Measurements from ENCODE around the gene TTLL7. TPM values are rescaled to one million over a fixed set of nuclear protein-coding genes. Genes with fewer than 3 reads are reported as not detected.

TTLL7 gene
- total RNA-seq, 1 donor from 2014 or later: 38.6 TPM

DNA sequence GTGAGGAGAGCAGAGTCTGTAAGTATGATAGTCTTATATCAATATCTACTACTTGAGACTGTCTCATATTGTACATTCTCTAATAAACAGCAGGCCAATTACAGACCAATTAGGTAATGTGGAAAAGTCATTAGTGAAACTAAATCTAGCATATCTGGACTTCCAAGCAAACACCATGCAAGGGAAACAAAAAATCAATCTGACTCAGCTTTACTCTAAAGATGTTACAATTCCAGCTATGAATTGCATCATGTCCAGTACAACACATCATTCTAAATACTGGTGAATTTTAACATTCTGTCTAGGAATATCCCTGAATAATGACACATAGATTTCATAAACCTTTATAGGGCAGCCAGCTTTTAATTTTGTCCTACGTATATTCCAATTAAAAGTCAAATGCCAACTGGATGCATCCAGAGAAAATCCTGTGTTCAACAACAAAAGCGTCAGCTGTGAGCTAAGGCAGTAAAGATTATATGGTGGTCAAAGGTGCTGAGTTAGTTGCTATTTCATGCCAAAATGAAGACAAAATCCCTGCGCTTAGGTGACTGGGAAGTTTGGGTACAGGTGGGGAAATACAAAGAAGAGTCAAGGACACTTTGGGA is 159.3 kb downstream of the TTLL7 start:
- no peaks in the 10 kb centered on the region for H3K4me1 ChIP-seq (ENCODE audit: control insufficient read depth in 3 of 3, insufficient read depth in 3 of 3, low read length in 3 of 3)
- no peaks in the 10 kb centered on the region for H3K36me3 ChIP-seq (ENCODE audit: control insufficient read depth in 3 of 3, insufficient read depth in 3 of 3, low read length in 3 of 3)
- no peak overlapping the region for H3K27ac ChIP-seq (ENCODE audit: low read depth, low read length)
- no peaks in the 10 kb centered on the region for H3K9me3 ChIP-seq (ENCODE audit: control insufficient read depth in 3 of 3, low read length in 3 of 3)
- H3K27me3 ChIP-seq (ENCODE audit: control insufficient read depth in 3 of 3, insufficient read depth in 3 of 3, low read length in 3 of 3): no peaks in the 10 kb centered on the region
- H3K9ac ChIP-seq (ENCODE audit: low read depth in 1 of 3, low read length in 3 of 3): no peak overlapping the region
- no peak overlapping the region for H3K4me3 ChIP-seq (ENCODE audit: low read length in 3 of 3)

DNA sequence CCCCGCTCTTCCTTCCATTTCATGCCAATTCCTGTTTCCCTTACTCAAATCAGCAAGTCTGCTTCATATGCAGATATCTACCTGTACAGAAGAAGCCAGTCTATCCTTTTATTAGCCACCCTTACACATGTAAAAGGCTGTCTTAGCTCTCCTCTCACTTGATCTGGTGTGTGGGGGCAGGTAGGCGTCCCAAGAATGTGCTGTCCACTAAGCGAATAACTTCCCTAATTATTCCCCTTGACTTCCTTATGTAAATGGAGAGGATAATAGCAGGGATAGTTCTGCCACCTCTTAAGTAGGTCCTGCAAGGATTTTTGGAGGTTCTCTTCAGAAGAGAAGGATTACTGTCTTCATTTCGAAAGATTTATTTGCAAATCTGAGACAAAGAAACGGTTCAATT is 160.4 kb downstream of the TTLL7 start:
- H3K9ac ChIP-seq (ENCODE audit: low read depth in 1 of 3, low read length in 3 of 3): no peak overlapping the region
- no peaks in the 10 kb centered on the region for H3K4me1 ChIP-seq (ENCODE audit: control insufficient read depth in 3 of 3, insufficient read depth in 3 of 3, low read length in 3 of 3)
- H3K36me3 ChIP-seq (ENCODE audit: control insufficient read depth in 3 of 3, insufficient read depth in 3 of 3, low read length in 3 of 3): no peaks in the 10 kb centered on the region
- no peaks in the 10 kb centered on the region for H3K9me3 ChIP-seq (ENCODE audit: control insufficient read depth in 3 of 3, low read length in 3 of 3)
- no peak overlapping the region for H3K27ac ChIP-seq (ENCODE audit: low read depth, low read length)
- H3K27me3 ChIP-seq (ENCODE audit: control insufficient read depth in 3 of 3, insufficient read depth in 3 of 3, low read length in 3 of 3): no peaks in the 10 kb centered on the region
- no peak overlapping the region for H3K4me3 ChIP-seq (ENCODE audit: low read length in 3 of 3)

GRCh38 chr1:83836543-83836942 is 162.4 kb downstream of the TTLL7 start:
- Histone ChIP-seq H3K4me3 (ENCODE audit: low read length in 3 of 3) (no peak overlapping the region), H3K36me3 (ENCODE audit: control insufficient read depth in 3 of 3, insufficient read depth in 3 of 3, low read length in 3 of 3) (no peaks in the 10 kb centered on the region), H3K27ac (ENCODE audit: low read depth, low read length) (no peak overlapping the region), H3K9ac (ENCODE audit: low read depth in 1 of 3, low read length in 3 of 3) (no peak overlapping the region), H3K9me3 (ENCODE audit: control insufficient read depth in 3 of 3, low read length in 3 of 3) (no peaks in the 10 kb centered on the region), H3K4me1 (ENCODE audit: control insufficient read depth in 3 of 3, insufficient read depth in 3 of 3, low read length in 3 of 3) (no peaks in the 10 kb centered on the region), H3K27me3 (ENCODE audit: control insufficient read depth in 3 of 3, insufficient read depth in 3 of 3, low read length in 3 of 3) (no peaks in the 10 kb centered on the region)

- no peaks in the 10 kb centered on the region for H3K27me3 ChIP-seq (ENCODE audit: control insufficient read depth in 3 of 3, insufficient read depth in 3 of 3, low read length in 3 of 3)
- no peak overlapping the region for H3K27ac ChIP-seq (ENCODE audit: low read depth, low read length)
- H3K36me3 ChIP-seq (ENCODE audit: control insufficient read depth in 3 of 3, insufficient read depth in 3 of 3, low read length in 3 of 3): no peaks in the 10 kb centered on the region
- H3K4me1 ChIP-seq (ENCODE audit: control insufficient read depth in 3 of 3, insufficient read depth in 3 of 3, low read length in 3 of 3): no peaks in the 10 kb centered on the region
- no peak overlapping the region for H3K9ac ChIP-seq (ENCODE audit: low read depth in 1 of 3, low read length in 3 of 3)
- H3K4me3 ChIP-seq (ENCODE audit: low read length in 3 of 3): no peak overlapping the region
- H3K9me3 ChIP-seq (ENCODE audit: control insufficient read depth in 3 of 3, low read length in 3 of 3): no peaks in the 10 kb centered on the region
Measured at GRCh38 chr1:83834621-83835264, 164.2 kb downstream of the TTLL7 start.

DNA sequence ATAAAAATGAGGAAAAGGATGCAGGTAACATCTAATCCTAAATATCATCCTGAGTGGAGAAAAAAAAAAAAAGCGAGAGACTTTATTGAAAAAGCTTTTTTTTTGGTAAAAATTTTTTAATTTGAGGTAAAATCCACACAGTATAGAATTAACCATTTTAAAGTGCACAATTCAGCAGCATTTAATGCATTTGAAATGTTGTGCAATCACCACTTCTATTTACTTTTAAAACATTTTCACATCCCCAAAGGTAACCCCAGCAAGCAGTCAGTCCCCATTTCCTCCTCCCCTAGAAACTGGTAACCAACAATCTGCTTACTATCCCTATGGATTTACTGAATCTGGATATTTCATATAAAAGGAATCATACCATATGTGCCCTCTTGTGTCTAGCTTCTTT is 166.7 kb downstream of the TTLL7 start:
- H3K36me3 ChIP-seq (ENCODE audit: control insufficient read depth in 3 of 3, insufficient read depth in 3 of 3, low read length in 3 of 3): no peaks in the 10 kb centered on the region
- H3K9ac ChIP-seq (ENCODE audit: low read depth in 1 of 3, low read length in 3 of 3): no peak overlapping the region
- H3K4me3 ChIP-seq (ENCODE audit: low read length in 3 of 3): no peak overlapping the region
- H3K9me3 ChIP-seq (ENCODE audit: control insufficient read depth in 3 of 3, low read length in 3 of 3): no peaks in the 10 kb centered on the region
- H3K4me1 ChIP-seq (ENCODE audit: control insufficient read depth in 3 of 3, insufficient read depth in 3 of 3, low read length in 3 of 3): no peaks in the 10 kb centered on the region
- no peaks in the 10 kb centered on the region for H3K27me3 ChIP-seq (ENCODE audit: control insufficient read depth in 3 of 3, insufficient read depth in 3 of 3, low read length in 3 of 3)
- H3K27ac ChIP-seq (ENCODE audit: low read depth, low read length): no peak overlapping the region

GRCh38 chr1:83829106-83829505 is 169.8 kb downstream of the TTLL7 start:
- Histone ChIP-seq H3K4me3 (ENCODE audit: low read length in 3 of 3) (no peak overlapping the region), H3K27ac (ENCODE audit: low read depth, low read length) (no peak overlapping the region), H3K9me3 (ENCODE audit: control insufficient read depth in 3 of 3, low read length in 3 of 3) (no peaks in the 10 kb centered on the region), H3K4me1 (ENCODE audit: control insufficient read depth in 3 of 3, insufficient read depth in 3 of 3, low read length in 3 of 3) (no peaks in the 10 kb centered on the region), H3K36me3 (ENCODE audit: control insufficient read depth in 3 of 3, insufficient read depth in 3 of 3, low read length in 3 of 3) (no peaks in the 10 kb centered on the region), H3K27me3 (ENCODE audit: control insufficient read depth in 3 of 3, insufficient read depth in 3 of 3, low read length in 3 of 3) (no peaks in the 10 kb centered on the region), H3K9ac (ENCODE audit: low read depth in 1 of 3, low read length in 3 of 3) (no peak overlapping the region)

DNA sequence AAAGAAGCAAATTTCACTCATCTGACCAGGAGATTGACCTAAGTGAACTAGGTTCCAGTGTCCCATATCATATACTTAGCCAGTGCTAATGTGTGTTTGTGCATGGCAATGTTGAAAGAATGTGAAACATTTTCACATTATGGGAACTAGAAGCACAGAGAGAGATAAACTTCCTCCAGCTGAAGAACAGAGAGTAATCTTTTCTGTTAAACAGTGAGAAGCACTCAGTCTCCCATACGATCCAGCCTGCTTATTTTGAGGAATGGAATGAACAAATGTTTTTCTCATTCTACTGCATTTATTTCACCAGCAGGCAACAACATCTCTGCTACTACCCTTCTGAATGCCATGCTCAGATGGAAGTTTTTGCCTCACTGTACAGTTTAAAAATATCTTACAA is 170.5 kb downstream of the TTLL7 start:
- Histone ChIP-seq H3K27me3 (ENCODE audit: control insufficient read depth in 3 of 3, insufficient read depth in 3 of 3, low read length in 3 of 3) (no peaks in the 10 kb centered on the region), H3K4me3 (ENCODE audit: low read length in 3 of 3) (no peak overlapping the region), H3K9me3 (ENCODE audit: control insufficient read depth in 3 of 3, low read length in 3 of 3) (no peaks in the 10 kb centered on the region), H3K9ac (ENCODE audit: low read depth in 1 of 3, low read length in 3 of 3) (no peak overlapping the region), H3K4me1 (ENCODE audit: control insufficient read depth in 3 of 3, insufficient read depth in 3 of 3, low read length in 3 of 3) (no peaks in the 10 kb centered on the region), H3K27ac (ENCODE audit: low read depth, low read length) (no peak overlapping the region), H3K36me3 (ENCODE audit: control insufficient read depth in 3 of 3, insufficient read depth in 3 of 3, low read length in 3 of 3) (no peaks in the 10 kb centered on the region)

DNA sequence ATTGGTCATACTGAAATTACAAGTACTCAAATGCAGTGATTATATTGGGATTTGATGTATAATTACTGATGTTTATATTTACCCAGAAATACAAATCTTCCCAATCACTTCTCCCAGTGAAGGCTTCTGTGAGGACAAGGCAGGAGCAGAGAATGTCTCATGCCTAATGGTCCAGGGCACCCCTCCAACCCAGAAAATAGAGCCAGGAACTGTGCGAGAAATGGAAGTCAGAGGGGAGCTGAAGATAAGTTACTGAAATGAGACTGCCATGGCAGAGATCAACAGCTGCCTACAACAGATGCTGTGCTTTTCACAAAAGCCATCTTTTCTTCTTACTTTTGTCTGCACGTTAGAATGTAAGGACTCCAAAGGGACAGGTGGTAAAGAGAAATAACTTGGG is 171.2 kb downstream of the TTLL7 start:
- no peak overlapping the region for H3K4me3 ChIP-seq (ENCODE audit: low read length in 3 of 3)
- no peak overlapping the region for H3K9ac ChIP-seq (ENCODE audit: low read depth in 1 of 3, low read length in 3 of 3)
- no peaks in the 10 kb centered on the region for H3K4me1 ChIP-seq (ENCODE audit: control insufficient read depth in 3 of 3, insufficient read depth in 3 of 3, low read length in 3 of 3)
- no peaks in the 10 kb centered on the region for H3K27me3 ChIP-seq (ENCODE audit: control insufficient read depth in 3 of 3, insufficient read depth in 3 of 3, low read length in 3 of 3)
- H3K36me3 ChIP-seq (ENCODE audit: control insufficient read depth in 3 of 3, insufficient read depth in 3 of 3, low read length in 3 of 3): no peaks in the 10 kb centered on the region
- no peak overlapping the region for H3K27ac ChIP-seq (ENCODE audit: low read depth, low read length)
- H3K9me3 ChIP-seq (ENCODE audit: control insufficient read depth in 3 of 3, low read length in 3 of 3): no peaks in the 10 kb centered on the region

GRCh38 chr1:83822208-83822607 is 176.7 kb downstream of the TTLL7 start:
- Histone ChIP-seq H3K36me3 (ENCODE audit: control insufficient read depth in 3 of 3, insufficient read depth in 3 of 3, low read length in 3 of 3) (no peaks in the 10 kb centered on the region), H3K27ac (ENCODE audit: low read depth, low read length) (no peak overlapping the region), H3K9me3 (ENCODE audit: control insufficient read depth in 3 of 3, low read length in 3 of 3) (no peaks in the 10 kb centered on the region), H3K4me1 (ENCODE audit: control insufficient read depth in 3 of 3, insufficient read depth in 3 of 3, low read length in 3 of 3) (no peaks in the 10 kb centered on the region), H3K27me3 (ENCODE audit: control insufficient read depth in 3 of 3, insufficient read depth in 3 of 3, low read length in 3 of 3) (no peaks in the 10 kb centered on the region), H3K9ac (ENCODE audit: low read depth in 1 of 3, low read length in 3 of 3) (no peak overlapping the region), H3K4me3 (ENCODE audit: low read length in 3 of 3) (no peak overlapping the region)

DNA sequence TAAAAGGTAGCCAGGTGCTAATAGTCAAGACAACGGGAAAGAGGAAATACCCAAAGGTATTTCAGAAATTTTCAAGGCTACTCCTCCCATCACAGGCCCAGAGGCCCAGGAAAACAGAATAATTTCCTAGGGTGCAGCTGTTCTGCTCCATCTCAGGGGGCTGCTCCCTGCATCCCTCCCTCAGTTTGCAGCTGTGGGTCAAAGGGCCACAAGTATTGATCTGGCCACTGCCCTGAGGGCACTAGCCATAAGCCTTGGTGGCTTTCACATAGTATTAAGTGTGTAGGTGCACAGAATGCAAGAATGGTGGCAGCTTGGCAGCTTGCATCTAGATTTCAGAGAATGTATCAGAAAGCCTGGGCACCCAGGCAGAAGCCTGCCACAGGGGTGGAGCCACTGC is 179.5 kb downstream of the TTLL7 start:
- Histone ChIP-seq H3K36me3 (ENCODE audit: control insufficient read depth in 3 of 3, insufficient read depth in 3 of 3, low read length in 3 of 3) (no peaks in the 10 kb centered on the region), H3K9me3 (ENCODE audit: control insufficient read depth in 3 of 3, low read length in 3 of 3) (no peaks in the 10 kb centered on the region), H3K27ac (ENCODE audit: low read depth, low read length) (no peak overlapping the region), H3K4me3 (ENCODE audit: low read length in 3 of 3) (no peak overlapping the region), H3K27me3 (ENCODE audit: control insufficient read depth in 3 of 3, insufficient read depth in 3 of 3, low read length in 3 of 3) (no peaks in the 10 kb centered on the region), H3K9ac (ENCODE audit: low read depth in 1 of 3, low read length in 3 of 3) (no peak overlapping the region), H3K4me1 (ENCODE audit: control insufficient read depth in 3 of 3, insufficient read depth in 3 of 3, low read length in 3 of 3) (peaks cover 0 to 2% (median 0%) of the 10 kb centered on the region in 3 donors)
